Urinary bladder (tissue), 4 donors: ENCODE measurements around the gene TMEM120B. TPM values are rescaled to one million over a fixed set of nuclear protein-coding genes. Genes with fewer than 3 reads are reported as not detected.

Experiments
- DNase-seq: peaks from one replicate; pipeline ENCODE4 v3.0.0-alpha.2; 2015; ENCODE audit errors: extremely low spot score
- H3K27ac ChIP-seq: one replicate; pipeline ENCODE4 v1.5.1; 2013; ENCODE audit warnings: low read depth, mild to moderate bottlenecking, moderate library complexity
- H3K36me3 ChIP-seq: one replicate; pipeline ENCODE4 v1.6.1; 2013; ENCODE audit warnings: mild to moderate bottlenecking, moderate library complexity; ENCODE audit not compliant: insufficient read depth
- H3K4me1 ChIP-seq: one replicate; pipeline ENCODE4 v1.6.1; 2013; ENCODE audit warnings: mild to moderate bottlenecking, moderate library complexity; ENCODE audit not compliant: insufficient read depth
- H3K4me3 ChIP-seq: one replicate; pipeline ENCODE4 v1.5.1; 2013; ENCODE audit warnings: low read depth, low read length
- WGBS: extraction: QIAGEN DNeasy Blood & Tissue Kit; methylation state at CpG from one replicate; pipeline ENCODE4 v1.1.7; 2013; 5-methylcytosine and 5-hydroxymethylcytosine counted together
- polyA plus RNA-seq: library from polyadenylated mRNA; stranded (reverse); fragments of 200-250 nt; gene quantifications from one replicate; pipeline ENCODE4 v1.2.3, GENCODE V29; 2013
- total RNA-seq: library from RNA; depleted of rRNA; stranded (reverse); fragments of >200 nt; gene quantifications from one replicate; pipeline ENCODE4 v1.2.3, GENCODE V29; 2014
- donor health status: healthy with polysubstance abuse.
- donor health status: healthy.

Gene TMEM120B
- total and polyA plus RNA-seq, 2 donors, result 6.1 to 11.5 TPM

- no peak overlapping the region for H3K27ac ChIP-seq
- WGBS, result 95% methylated on average over 8 of the region's 8 CpGs
- no peaks in the 10 kb centered on the region for H3K4me1 ChIP-seq
- H3K36me3 ChIP-seq, result peaks cover 14% of the 10 kb centered on the region
- H3K4me3 ChIP-seq, result no peak overlapping the region
- no peak for DNase-seq
These were observed 115.8 kb downstream of the TMEM120B start for GRCh38 chr12:121828306-121828705.

GRCh38 chr12:121828826-121829225, 116.3 kb downstream of the TMEM120B start:
- Histone ChIP-seq H3K4me3 (no peak overlapping the region), H3K27ac (no peak overlapping the region), H3K4me1 (no peaks in the 10 kb centered on the region), H3K36me3 (peaks cover 13% of the 10 kb centered on the region)
- 90% methylated on average over 9 of the region's 9 CpGs for WGBS
- no peak for DNase-seq

- Histone ChIP-seq H3K4me3 (no peak overlapping the region), H3K4me1 (no peaks in the 10 kb centered on the region), H3K27ac (no peak overlapping the region), H3K36me3 (peaks cover 13% of the 10 kb centered on the region)
- 80% methylated on average over 7 of the region's 7 CpGs for WGBS
- DNase-seq, result no peak
These were observed 116.8 kb downstream of the TMEM120B start for GRCh38 chr12:121829250-121829918.

DNA sequence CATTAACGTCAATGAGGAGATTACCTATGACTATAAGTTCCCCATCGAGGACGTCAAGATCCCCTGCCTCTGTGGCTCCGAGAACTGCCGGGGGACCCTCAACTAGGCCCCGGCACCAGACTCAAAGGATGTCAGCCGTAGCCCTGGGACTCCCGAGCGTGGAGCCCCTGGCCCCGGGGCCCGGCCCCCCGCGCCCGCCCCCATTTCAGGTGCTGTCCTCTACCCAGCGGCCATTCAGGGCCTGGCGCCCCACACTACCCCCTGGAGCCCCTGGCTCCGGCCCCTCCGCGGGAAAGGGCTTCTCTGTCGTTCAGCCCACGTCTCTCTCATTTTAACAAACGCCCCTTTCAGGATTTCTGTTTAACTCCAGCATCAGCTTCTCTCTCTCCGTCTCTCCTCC, 117.6 kb downstream of the TMEM120B start:
- 89% methylated on average over 23 of the region's 23 CpGs for WGBS
- no peak for DNase-seq
- H3K4me1 ChIP-seq, result no peaks in the 10 kb centered on the region
- H3K36me3 ChIP-seq, result peaks cover 10% of the 10 kb centered on the region
- no peak overlapping the region for H3K27ac ChIP-seq
- no peak overlapping the region for H3K4me3 ChIP-seq

GRCh38 chr12:121830588-121831265, 118.2 kb downstream of the TMEM120B start:
- Histone ChIP-seq H3K36me3 (peaks cover 10% of the 10 kb centered on the region), H3K27ac (no peak overlapping the region), H3K4me3 (no peak overlapping the region), H3K4me1 (no peaks in the 10 kb centered on the region)
- 89% methylated on average over 29 of the region's 29 CpGs for WGBS
- DNase-seq, result no peak

Other genes starting within 250 kb of the TMEM120B start
- gene KDM2B, start 131.7 kb upstream of the TMEM120B start, total RNA-seq, result 23.3 TPM
- gene KDM2B, start 131.7 kb upstream of the TMEM120B start, polyA plus RNA-seq, result 18.7 TPM
- gene ORAI1, start 86.2 kb upstream of the TMEM120B start, total RNA-seq, result 5.9 TPM
- gene ORAI1, start 86.2 kb upstream of the TMEM120B start, polyA plus RNA-seq, result 31.3 TPM
- gene MORN3, start 43.1 kb upstream of the TMEM120B start, total RNA-seq, result 0.16 TPM
- gene MORN3, start 43.1 kb upstream of the TMEM120B start, polyA plus RNA-seq, result 0.34 TPM
- 11.7 TPM for gene RHOF, start 80.9 kb downstream of the TMEM120B start, total RNA-seq
- gene RHOF, start 80.9 kb downstream of the TMEM120B start, polyA plus RNA-seq, result 7.9 TPM
- gene SETD1B, start 91.3 kb downstream of the TMEM120B start, total RNA-seq, result 4.3 TPM
- 25.3 TPM for gene SETD1B, start 91.3 kb downstream of the TMEM120B start, polyA plus RNA-seq
- not detected for gene HPD, start 146.1 kb downstream of the TMEM120B start, total RNA-seq
- 4.0 TPM for gene HPD, start 146.1 kb downstream of the TMEM120B start, polyA plus RNA-seq
- gene PSMD9, start 176.0 kb downstream of the TMEM120B start, total RNA-seq, result 28.3 TPM
- gene PSMD9, start 176.0 kb downstream of the TMEM120B start, polyA plus RNA-seq, result 115 TPM
- 3.0 TPM for gene CFAP251, start 205.8 kb downstream of the TMEM120B start, total RNA-seq
- 0.52 TPM for gene CFAP251, start 205.8 kb downstream of the TMEM120B start, polyA plus RNA-seq